Inflammatory macrophage (primary cell): Measurements from ENCODE around the gene E4F1.

Experiments used
- DNase-seq, 2 donors: peaks; one replicate each; pipeline ENCODE4 v3.0.0-alpha.2; 2020 to 2022

The E4F1 gene

DNA sequence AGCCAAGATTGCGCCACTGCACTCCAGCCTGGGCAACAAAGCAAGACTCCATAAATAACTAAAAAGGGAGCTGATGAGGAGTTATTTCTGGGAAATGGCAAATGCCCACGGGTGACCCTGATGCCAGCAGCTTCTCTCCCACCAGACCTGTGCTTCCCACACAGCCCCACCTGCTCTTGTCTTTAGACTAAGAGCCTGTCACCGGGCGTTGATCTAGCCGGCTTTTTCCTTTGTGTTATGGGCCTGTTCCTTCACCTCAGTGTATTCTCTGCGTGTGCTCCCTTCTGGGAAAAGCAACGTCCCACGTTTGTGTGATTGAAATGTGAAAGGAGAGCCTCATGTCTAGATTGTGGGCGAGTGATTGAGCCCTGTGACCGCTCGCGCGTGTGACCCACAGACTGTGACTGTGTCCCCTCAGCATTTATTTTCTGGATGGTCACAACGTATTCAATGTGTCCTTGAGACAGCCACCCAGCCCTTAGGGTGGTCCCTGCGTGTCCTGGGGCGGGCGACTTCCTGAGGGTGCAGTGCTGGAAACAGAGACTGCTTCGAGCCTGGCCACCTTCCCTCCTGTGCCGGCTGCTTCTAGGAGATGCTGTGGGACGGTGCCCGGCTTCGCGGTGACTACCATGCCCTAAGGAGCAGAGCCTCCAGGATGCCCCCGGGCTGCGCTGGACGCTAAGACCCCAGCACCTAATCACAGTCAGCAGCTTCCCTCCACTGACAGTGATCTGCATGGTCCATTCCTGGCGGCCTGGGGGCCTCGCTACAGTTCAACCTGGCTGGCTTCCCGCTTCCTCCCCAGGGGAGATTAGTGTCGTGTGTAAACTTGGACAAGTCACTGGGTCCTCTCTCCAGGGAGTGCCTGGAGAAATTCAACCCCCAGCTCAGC lies 52.3 kb downstream of the E4F1 start:
- no peak for DNase-seq

GRCh38 chr16:2276368-2277195 lies 53.2 kb downstream of the E4F1 start:
- DNase-seq, result no peak

DNA sequence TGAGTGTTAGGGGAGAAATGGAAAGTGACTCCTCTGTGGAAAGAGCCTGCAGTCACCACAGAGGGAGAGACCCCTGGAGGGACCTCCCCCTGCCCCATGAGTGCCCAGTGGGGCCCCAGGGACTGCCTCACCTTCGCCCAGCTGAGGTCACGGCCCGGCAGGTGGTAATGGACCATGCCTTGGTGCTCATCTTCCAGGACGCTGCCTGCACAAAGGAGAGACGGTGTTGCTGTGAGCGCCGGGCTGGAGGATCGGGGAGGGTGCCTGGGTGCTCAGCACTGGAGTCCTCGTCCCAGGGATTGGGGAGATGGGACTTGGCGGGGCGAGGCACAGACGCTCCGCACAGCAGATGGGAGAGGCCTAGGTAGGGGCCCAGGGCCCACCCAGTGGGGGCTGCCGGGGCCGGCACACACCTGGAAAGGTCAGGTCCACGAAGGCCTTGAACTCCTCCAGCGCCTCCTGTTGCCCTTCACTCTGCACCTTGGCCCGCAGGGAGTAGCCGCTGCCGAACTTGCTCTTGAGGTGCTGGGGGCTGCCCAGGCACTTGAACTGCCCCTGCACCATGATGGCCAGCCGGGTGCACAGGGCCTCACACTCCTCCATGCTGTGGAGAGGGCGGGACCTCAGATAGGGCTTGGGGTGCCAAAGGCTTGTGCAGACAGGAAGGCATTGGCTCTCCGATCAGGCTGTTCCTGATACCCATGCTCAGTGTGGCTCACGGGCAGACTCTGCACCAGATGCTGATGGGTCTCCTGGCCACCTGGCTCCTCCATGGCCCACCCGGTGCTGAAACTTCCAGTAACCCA lies 54.3 kb downstream of the E4F1 start:
- no peak for DNase-seq

DNA sequence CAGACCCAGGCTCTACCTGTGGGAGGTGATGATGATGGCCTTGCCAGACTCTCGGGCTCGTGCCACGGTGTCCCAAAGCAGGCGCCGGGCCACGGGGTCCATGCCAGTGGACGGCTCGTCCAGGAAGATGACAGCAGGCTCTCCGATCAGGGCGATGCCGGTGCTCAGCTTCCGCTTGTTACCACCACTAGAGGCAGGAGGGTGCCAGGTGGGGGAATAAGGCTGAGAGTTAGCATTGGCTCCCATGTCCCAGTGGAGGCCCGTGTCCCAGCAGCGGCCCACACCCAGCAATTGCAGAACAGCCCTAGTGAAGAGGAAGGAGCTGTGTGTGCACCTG lies 54.8 kb downstream of the E4F1 start:
- no peak for DNase-seq

DNA sequence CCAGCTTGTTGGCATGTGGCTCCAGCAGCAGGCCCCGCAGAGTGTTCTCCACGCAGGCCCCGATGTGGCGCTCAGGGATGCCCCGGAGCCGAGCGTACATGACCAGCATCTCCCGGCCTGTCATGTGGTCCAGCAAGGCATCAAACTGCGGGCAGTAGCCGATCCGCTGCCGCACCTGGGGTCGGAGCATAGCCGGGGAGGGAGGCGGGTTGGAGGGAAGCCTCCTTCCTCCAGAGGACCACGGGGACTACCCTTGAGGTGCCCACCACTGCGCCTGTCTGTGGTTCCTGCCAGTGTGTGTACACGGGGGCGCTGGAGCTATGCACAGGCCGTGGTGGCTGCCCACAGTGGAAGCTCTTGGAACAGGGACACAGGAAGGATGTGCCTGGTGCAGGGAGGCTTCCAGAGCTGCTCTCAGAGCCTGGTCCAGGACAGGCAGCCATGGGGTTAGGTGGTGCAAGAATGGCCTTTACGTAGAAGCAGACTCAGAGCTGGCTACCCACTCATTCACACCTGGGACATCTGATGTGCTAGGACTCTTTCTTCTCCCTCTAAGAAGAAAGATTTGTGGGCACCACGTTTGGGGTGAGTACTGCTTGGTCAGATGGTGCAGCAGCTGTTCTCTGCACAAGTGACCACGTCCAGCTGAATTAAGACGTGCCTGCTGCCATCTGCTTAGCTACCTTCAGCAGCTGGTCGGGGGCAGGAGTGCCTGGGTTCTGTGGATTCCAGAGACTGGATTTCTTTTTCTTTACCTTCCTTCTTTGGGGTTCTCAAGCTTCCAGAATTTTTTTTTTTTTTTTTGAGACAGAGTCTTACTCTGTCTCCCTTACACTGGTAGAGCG lies 55.8 kb downstream of the E4F1 start:
- DNase-seq, result no peak

DNA sequence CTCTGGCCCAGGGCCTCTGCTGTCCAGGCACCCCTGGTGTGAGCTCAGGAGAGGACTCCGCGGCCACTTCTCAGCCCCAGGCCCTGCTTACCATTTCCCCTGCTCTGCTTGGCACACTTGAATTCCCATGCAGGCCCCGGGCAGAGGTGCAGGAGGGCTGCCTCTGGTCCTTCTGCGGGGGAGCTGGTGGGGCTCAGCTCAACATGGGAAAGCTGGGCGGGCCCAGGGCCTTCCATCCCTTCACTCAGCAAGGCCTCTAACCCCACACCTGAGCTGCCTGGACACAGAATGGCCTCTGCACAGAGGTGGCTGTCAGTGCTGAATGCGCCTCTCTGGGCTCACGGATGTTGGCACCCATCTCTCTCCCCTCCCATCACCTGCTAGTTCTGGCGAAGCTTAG lies 57.1 kb downstream of the E4F1 start:
- DNase-seq, result no peak

DNA sequence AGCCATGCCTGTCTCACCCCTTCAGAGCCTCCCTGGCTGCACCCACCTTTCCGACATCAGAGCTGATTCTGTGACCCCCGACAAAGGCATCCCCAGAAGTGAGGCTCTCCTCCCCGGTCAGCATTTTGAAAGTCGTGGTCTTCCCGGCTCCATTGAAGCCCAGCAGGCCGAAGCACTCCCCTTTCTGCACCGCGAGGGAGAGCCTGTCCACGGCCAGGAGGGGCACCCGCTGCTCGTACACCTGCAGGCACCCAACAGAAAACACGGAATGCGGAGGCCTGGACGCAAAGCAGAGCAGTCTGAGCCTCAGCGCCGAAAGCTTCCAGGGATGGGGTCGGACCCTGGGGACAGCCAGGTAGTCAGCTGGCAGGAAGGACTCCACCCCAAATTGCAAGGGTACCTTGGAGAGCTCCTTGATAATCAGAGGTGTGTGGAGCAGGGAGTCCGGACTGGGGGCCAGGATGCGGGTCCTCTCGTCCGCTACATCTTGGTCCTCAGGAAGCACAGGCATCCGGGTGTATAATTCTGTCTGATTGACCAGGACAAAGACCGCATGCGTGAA lies 57.7 kb downstream of the E4F1 start:
- DNase-seq, result no peak

DNA sequence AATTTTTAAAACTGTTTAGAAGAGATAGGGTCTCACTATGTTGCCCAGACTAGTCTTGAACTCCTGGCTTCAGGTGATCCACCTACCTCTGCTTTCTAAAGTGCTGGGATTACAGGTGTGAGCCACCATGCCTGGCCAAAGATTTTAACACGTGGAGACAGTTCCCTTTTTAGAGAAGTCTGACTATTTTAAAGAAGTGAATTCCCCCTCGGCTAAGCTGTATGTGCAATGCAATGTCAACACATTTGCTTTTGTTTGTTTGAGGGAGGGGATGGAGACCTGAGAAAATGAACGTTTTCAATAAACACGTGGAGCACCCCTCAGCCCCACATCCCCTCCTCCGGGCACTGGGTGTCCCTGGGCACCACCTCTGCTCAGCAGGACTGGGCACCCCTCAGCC lies 58.9 kb downstream of the E4F1 start:
- no peak for DNase-seq

GRCh38 chr16:2282866-2283555 lies 59.6 kb downstream of the E4F1 start:
- no peak for DNase-seq

GRCh38 chr16:2284001-2284770 lies 60.8 kb downstream of the E4F1 start:
- DNase-seq, result no peak

DNA sequence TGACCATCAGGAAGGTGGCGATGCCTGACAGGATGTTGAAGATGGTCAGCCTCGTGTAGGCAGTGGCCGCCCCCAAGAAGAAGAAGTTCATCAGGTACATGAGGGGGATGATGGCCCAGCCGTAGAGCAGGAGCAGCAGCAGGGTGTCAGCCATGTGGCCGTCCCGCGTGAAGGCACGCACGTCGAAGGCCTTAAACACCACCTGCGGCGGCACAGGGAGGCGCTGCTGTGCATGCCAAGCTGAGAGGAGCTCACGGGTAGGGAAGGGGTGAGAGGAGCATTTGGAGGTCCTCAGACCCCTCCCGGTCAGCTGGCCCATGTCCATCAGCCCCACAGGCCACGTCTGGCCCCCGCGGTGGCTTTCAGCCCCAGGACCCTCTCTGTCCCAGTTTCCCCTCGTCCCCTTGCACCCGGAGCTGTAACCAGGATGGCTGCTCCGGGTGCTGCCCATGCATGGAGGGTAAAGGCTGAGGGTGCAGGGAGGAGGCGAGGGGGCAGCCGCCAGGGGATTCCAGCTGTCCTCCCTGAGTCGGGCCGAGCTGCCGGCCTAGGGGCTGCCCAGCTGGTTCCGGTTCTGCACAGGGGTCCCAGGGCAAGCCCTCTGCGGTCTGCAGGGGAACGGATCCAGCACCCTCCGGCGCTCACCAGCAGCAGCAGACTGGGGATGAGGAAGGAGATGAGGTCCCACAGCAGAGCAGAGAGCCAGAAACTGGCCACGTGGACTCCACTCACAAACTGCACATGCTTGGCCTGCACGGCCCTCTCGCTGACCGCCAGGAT lies 61.6 kb downstream of the E4F1 start:
- no peak for DNase-seq
